GM12891 (cell line): ENCODE measurements around the gene MTG1.

Experiments used
- POLR2A ChIP-seq: IDR thresholded peaks from 2 replicates; pipeline ENCODE4 v1.6.1; 2011; ENCODE audit warnings: low read depth, low read length, control low read depth
- POLR2AphosphoS5 ChIP-seq: IDR thresholded peaks from 2 replicates; pipeline ENCODE4 v1.6.1; 2011; ENCODE audit warnings: low read depth, low read length, control low read depth
- TAF1 ChIP-seq: IDR thresholded peaks from 2 replicates; pipeline ENCODE4 v1.6.1; 2011; ENCODE audit warnings: low read depth, low read length, control low read depth

DNA sequence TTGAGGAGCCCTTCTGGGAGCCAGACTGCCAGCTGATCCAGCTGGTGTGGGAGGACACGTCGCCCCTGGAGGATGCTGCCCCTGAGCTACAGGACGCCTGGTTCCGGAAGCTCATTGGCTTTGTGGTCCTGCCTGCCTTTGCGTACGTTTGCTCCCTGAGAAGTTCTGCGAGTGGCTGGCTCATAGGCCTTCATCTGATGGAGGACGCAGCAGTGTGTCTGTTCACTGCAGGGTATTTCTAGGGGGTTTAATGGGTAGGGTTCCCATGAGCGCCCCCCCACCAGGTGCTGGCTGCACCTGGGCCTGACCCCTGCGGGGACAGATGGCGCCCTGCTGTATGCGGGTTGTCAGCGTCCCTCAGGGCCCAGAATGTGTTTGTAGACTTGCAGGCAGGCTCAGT is 9.9 kb upstream of the MTG1 start:
- TF ChIP-seq POLR2AphosphoS5 (no peak), POLR2A (no peak), TAF1 (no peak)
